Tibial artery (tissue), 4 donors: ENCODE data around the gene OR10A3.

Source experiments
- DNase-seq, 2 donors: peaks; one replicate each; pipeline ENCODE4 v3.0.0-alpha.2; 2019
- H3K27ac ChIP-seq, 2 donors: fragments of 200-600 bp; sonication (generic) in 1 of 2; 1 replicate in 1 of 2; 2 replicates in 1 of 2; pipeline ENCODE4 v1.5.1; 2018 to 2019; ENCODE audit warnings: mild to moderate bottlenecking in 1 of 2
- H3K27me3 ChIP-seq, 2 donors: fragments of 200-600 bp; sonication (generic) in 1 of 2; one replicate each; pipeline versions ENCODE4 v1.5.1 to v1.6.0; 2016 to 2019
- H3K36me3 ChIP-seq, 3 donors: fragments of 200-600 bp; sonication (generic) in 2 of 3; one replicate each; pipeline ENCODE4 v1.5.1; 2016 to 2019; ENCODE audit warnings: mild to moderate bottlenecking in 2 of 3
- H3K4me1 ChIP-seq, 4 donors: fragments of 200-600 bp; sonication (generic) in 2 of 4; 1 replicate in 3 of 4; 2 replicates in 1 of 4; pipeline ENCODE4 v1.5.1; 2016 to 2019
- H3K4me3 ChIP-seq, 2 donors: fragments of 200-600 bp; sonication (generic) in 1 of 2; 1 replicate in 1 of 2; 2 replicates in 1 of 2; pipeline ENCODE4 v1.5.1; 2018 to 2019; ENCODE audit warnings: mild to moderate bottlenecking in 2 of 2
- H3K9me3 ChIP-seq, 3 donors: fragments of 200-600 bp; sonication (generic) in 1 of 3; one replicate each; pipeline ENCODE4 v1.5.1; 2016 to 2019
- CTCF ChIP-seq, 2 experiments: fragments of 200-600 bp in 1 of 2; fragments of 450-650 bp in 1 of 2; IDR thresholded peaks; one replicate each; pipeline ENCODE4 v1.5.1; 2017 to 2019; ENCODE audit warnings: antibody characterized with exemption in 2 of 2, mild to moderate bottlenecking in 1 of 2, moderate library complexity in 1 of 2
- intact Hi-C: fragments of 100-400 bp; cut with DNase I; formaldehyde crosslinking; loops from one replicate; pipeline ENCODE4 v1.15.0; 2023; ENCODE audit warnings: low total_unique reads

The OR10A3 gene

GRCh38 chr11:7969756-7970646, 28.5 kb upstream of the OR10A3 start:
- Histone ChIP-seq H3K4me3 (no peak overlapping the region), H3K4me1 (no peaks in the 10 kb centered on the region), H3K9me3 (no peaks in the 10 kb centered on the region), H3K27ac (no peak overlapping the region), H3K36me3 (no peaks in the 10 kb centered on the region), H3K27me3 (no peaks in the 10 kb centered on the region)
- DNase-seq, result no peak
- intact Hi-C loops, result no loop called here
- TF ChIP-seq CTCF (IDR thresholded peaks at IDR 0.05), result no peak

GRCh38 chr11:7968686-7969085, 27.2 kb upstream of the OR10A3 start:
- intact Hi-C loops, result no loop called here
- Histone ChIP-seq H3K27ac (no peak overlapping the region), H3K4me3 (no peak overlapping the region), H3K27me3 (no peaks in the 10 kb centered on the region), H3K4me1 (no peaks in the 10 kb centered on the region), H3K36me3 (no peaks in the 10 kb centered on the region), H3K9me3 (no peaks in the 10 kb centered on the region)
- no peak for TF ChIP-seq CTCF (IDR thresholded peaks at IDR 0.05)
- no peak for DNase-seq

GRCh38 chr11:7967826-7968225, 26.3 kb upstream of the OR10A3 start:
- H3K27me3 ChIP-seq, result no peaks in the 10 kb centered on the region
- no peak overlapping the region for H3K4me3 ChIP-seq
- H3K4me1 ChIP-seq, result no peaks in the 10 kb centered on the region
- H3K27ac ChIP-seq, result no peak overlapping the region
- no peak for TF ChIP-seq CTCF (IDR thresholded peaks at IDR 0.05)
- H3K36me3 ChIP-seq, result no peaks in the 10 kb centered on the region
- intact Hi-C loops, result no loop called here
- no peaks in the 10 kb centered on the region for H3K9me3 ChIP-seq
- DNase-seq, result no peak

GRCh38 chr11:7967097-7967496, 25.6 kb upstream of the OR10A3 start:
- H3K36me3 ChIP-seq, result no peaks in the 10 kb centered on the region
- no peaks in the 10 kb centered on the region for H3K4me1 ChIP-seq
- intact Hi-C loops, result no loop called here
- no peaks in the 10 kb centered on the region for H3K9me3 ChIP-seq
- no peak overlapping the region for H3K4me3 ChIP-seq
- DNase-seq, result no peak
- no peaks in the 10 kb centered on the region for H3K27me3 ChIP-seq
- TF ChIP-seq CTCF (IDR thresholded peaks at IDR 0.05), result no peak
- no peak overlapping the region for H3K27ac ChIP-seq

GRCh38 chr11:7965386-7965785, 23.9 kb upstream of the OR10A3 start, which contains the start of gene NLRP10:
TSS of gene NLRP10 (minus strand) at chr11:7965447. CDS start at chr11:7963495, 1,952 bp downstream.
- intact Hi-C loops, result no loop called here
- Histone ChIP-seq H3K27ac (no peak within 1 kb of the TSS), H3K27me3 (peaks cover 0 to 3% of the 10 kb centered on the region in 2 donors), H3K9me3 (no peaks in the 10 kb centered on the region), H3K36me3 (no peaks in the 10 kb centered on the region), H3K4me1 (no peaks in the 10 kb centered on the region), H3K4me3 (no peak within 1 kb of the TSS)
- DNase-seq, result no peak
- no peak for TF ChIP-seq CTCF (IDR thresholded peaks at IDR 0.05)
